ENCODE results near the gene PHKG1.

- TF ChIP-seq CTCF (IDR thresholded peaks at IDR 0.05) = no peak
- TF ChIP-seq POLR2A (IDR thresholded peaks at IDR 0.05) = no peak
Observed at GRCh38 chr7:56125831-56126230, 33.1 kb upstream of the PHKG1 start.

All from body of pancreas (tissue), 4 donors.